Duodenal mucosa (tissue), 2 donors: ENCODE results near the gene AFP.
"Not testable (repeated sequence)": the region's sequence is repeated elsewhere in the genome, so short reads cannot be mapped to it uniquely, and the experiment has no call there.

ENCODE experiments used
- H3K27ac ChIP-seq: one replicate; pipeline ENCODE4 v1.7.0; 2013; ENCODE audit warnings: low read depth, low read length
- H3K27me3 ChIP-seq, 2 donors: one replicate each; pipeline ENCODE4 v1.7.0; 2013; ENCODE audit warnings: low read length in 2 of 2, control low read depth in 1 of 2; ENCODE audit not compliant: insufficient read depth in 2 of 2, control insufficient read depth in 1 of 2
- H3K36me3 ChIP-seq, 2 donors: one replicate each; pipeline ENCODE4 v1.7.0; 2013; ENCODE audit warnings: low read length in 2 of 2, control low read depth in 1 of 2; ENCODE audit not compliant: insufficient read depth in 2 of 2, control insufficient read depth in 1 of 2
- H3K4me1 ChIP-seq, 2 donors: one replicate each; pipeline ENCODE4 v1.7.0; 2013; ENCODE audit warnings: low read length in 2 of 2, control low read depth in 1 of 2; ENCODE audit not compliant: insufficient read depth in 2 of 2, control insufficient read depth in 1 of 2
- H3K4me3 ChIP-seq, 2 donors: one replicate each; pipeline ENCODE4 v1.7.0; 2013; ENCODE audit warnings: low read length in 2 of 2, low read depth in 1 of 2
- H3K9ac ChIP-seq, 2 donors: one replicate each; pipeline ENCODE4 v1.7.0; 2013; ENCODE audit warnings: low read length in 2 of 2, low read depth in 1 of 2
- H3K9me3 ChIP-seq, 2 donors: one replicate each; pipeline ENCODE4 v1.7.0; 2013; ENCODE audit warnings: low read length in 2 of 2, control low read depth in 1 of 2; ENCODE audit not compliant: control insufficient read depth in 1 of 2

AFP gene

GRCh38 chr4:73435984-73436383 lies at the start of gene AFP:
Gene AFP, plus strand, starts transcription at chr4:73436221. Its CDS starts 42 bp downstream, at chr4:73436263.
- Histone ChIP-seq H3K36me3 (no peaks in the 10 kb centered on the region), H3K9me3 (no peaks in the 10 kb centered on the region), H3K4me1 (peaks cover 0 to 5% of the 10 kb centered on the region in 2 donors), H3K4me3 (no peak within 1 kb of the TSS), H3K27ac (no peak within 1 kb of the TSS), H3K9ac (no peak within 1 kb of the TSS), H3K27me3 (no peaks in the 10 kb centered on the region)

GRCh38 chr4:73387552-73387951 lies 48.5 kb upstream of the AFP start:
- Histone ChIP-seq H3K4me1 (no peaks in the 10 kb centered on the region), H3K9ac (no peak overlapping the region), H3K27me3 (no peaks in the 10 kb centered on the region), H3K9me3 (no peaks in the 10 kb centered on the region), H3K36me3 (no peaks in the 10 kb centered on the region), H3K4me3 (no peak overlapping the region), H3K27ac (no peak overlapping the region)

- H3K36me3 ChIP-seq: no peaks in the 10 kb centered on the region
- H3K9me3 ChIP-seq: no peaks in the 10 kb centered on the region
- H3K27me3 ChIP-seq: no peaks in the 10 kb centered on the region
- no peak overlapping the region for H3K4me3 ChIP-seq
- no peak overlapping the region for H3K27ac ChIP-seq
- H3K9ac ChIP-seq: no peak overlapping the region
- no peaks in the 10 kb centered on the region for H3K4me1 ChIP-seq
Measured at GRCh38 chr4:73388887-73389286, 47.1 kb upstream of the AFP start.

GRCh38 chr4:73389663-73390062 lies 46.4 kb upstream of the AFP start:
- not testable (repeated sequence) for H3K9me3 ChIP-seq, H3K4me1 ChIP-seq, H3K27me3 ChIP-seq, H3K27ac ChIP-seq, H3K36me3 ChIP-seq, H3K9ac ChIP-seq, H3K4me3 ChIP-seq

- no peaks in the 10 kb centered on the region for H3K4me1 ChIP-seq
- H3K27ac ChIP-seq: no peak overlapping the region
- H3K27me3 ChIP-seq: no peaks in the 10 kb centered on the region
- H3K36me3 ChIP-seq: no peaks in the 10 kb centered on the region
- H3K9me3 ChIP-seq: no peaks in the 10 kb centered on the region
- H3K9ac ChIP-seq: no peak overlapping the region
- no peak overlapping the region for H3K4me3 ChIP-seq
Measured at GRCh38 chr4:73391774-73392173, 44.2 kb upstream of the AFP start.

- Histone ChIP-seq H3K9ac (no peak overlapping the region), H3K9me3 (no peaks in the 10 kb centered on the region), H3K27ac (no peak overlapping the region), H3K27me3 (no peaks in the 10 kb centered on the region), H3K36me3 (no peaks in the 10 kb centered on the region), H3K4me3 (no peak overlapping the region), H3K4me1 (no peaks in the 10 kb centered on the region)
Measured at GRCh38 chr4:73392936-73393335, 43.1 kb upstream of the AFP start.

- no peaks in the 10 kb centered on the region for H3K27me3 ChIP-seq
- H3K36me3 ChIP-seq: no peaks in the 10 kb centered on the region
- no peaks in the 10 kb centered on the region for H3K4me1 ChIP-seq
- no peak overlapping the region for H3K27ac ChIP-seq
- H3K9me3 ChIP-seq: no peaks in the 10 kb centered on the region
- H3K4me3 ChIP-seq: no peak overlapping the region
- H3K9ac ChIP-seq: no peak overlapping the region
Measured at GRCh38 chr4:73396304-73396703, 39.7 kb upstream of the AFP start.

GRCh38 chr4:73396993-73397972 lies 38.7 kb upstream of the AFP start:
- Histone ChIP-seq H3K9me3 (no peaks in the 10 kb centered on the region), H3K27ac (no peak overlapping the region), H3K27me3 (no peaks in the 10 kb centered on the region), H3K9ac (no peak overlapping the region), H3K4me1 (no peaks in the 10 kb centered on the region), H3K36me3 (no peaks in the 10 kb centered on the region), H3K4me3 (no peak overlapping the region)

GRCh38 chr4:73401412-73401811 lies 34.6 kb upstream of the AFP start:
- Histone ChIP-seq H3K36me3 (no peaks in the 10 kb centered on the region), H3K4me3 (no peak overlapping the region), H3K4me1 (no peaks in the 10 kb centered on the region), H3K9me3 (no peaks in the 10 kb centered on the region), H3K27me3 (no peaks in the 10 kb centered on the region), H3K9ac (no peak overlapping the region), H3K27ac (no peak overlapping the region)

GRCh38 chr4:73404042-73404441 lies 32.0 kb upstream of the AFP start, which contains the start of gene ALB:
Gene ALB, plus strand, starts transcription at chr4:73404287. Its CDS starts 41 bp downstream, at chr4:73404328.
- no peak within 1 kb of the TSS for H3K9ac ChIP-seq
- H3K9me3 ChIP-seq: no peaks in the 10 kb centered on the region
- no peaks in the 10 kb centered on the region for H3K4me1 ChIP-seq
- H3K27ac ChIP-seq: no peak within 1 kb of the TSS
- H3K4me3 ChIP-seq: no peak within 1 kb of the TSS
- H3K36me3 ChIP-seq: no peaks in the 10 kb centered on the region
- H3K27me3 ChIP-seq: no peaks in the 10 kb centered on the region
